Ovary (tissue), 9 donors: Measurements from ENCODE around the gene KCNN3. TPM values are rescaled to one million over a fixed set of nuclear protein-coding genes. Genes with fewer than 3 reads are reported as not detected.

ENCODE experiments used
- DNase-seq, 5 donors: peaks; one replicate each; pipeline ENCODE4 v3.0.0-alpha.2; 2019 to 2020
- H3K27ac ChIP-seq, 2 donors: fragments of 200-600 bp; one replicate each; pipeline versions ENCODE4 v1.5.1 to v1.8.0; 2019 to 2022
- H3K27me3 ChIP-seq: fragments of 200-600 bp; one replicate; pipeline ENCODE4 v1.8.0; 2022
- H3K36me3 ChIP-seq: fragments of 200-600 bp; sonication (generic); one replicate; pipeline ENCODE4 v1.5.1; 2019
- H3K4me1 ChIP-seq: one replicate; pipeline ENCODE4 v1.8.1; 2013; ENCODE audit warnings: mild to moderate bottlenecking, moderate library complexity; ENCODE audit not compliant: insufficient read depth
- H3K4me3 ChIP-seq: fragments of 200-600 bp; sonication (generic); one replicate; pipeline ENCODE4 v1.5.1; 2017
- H3K9me3 ChIP-seq, 2 donors: fragments of 200-600 bp in 1 of 2; sonication (generic) in 1 of 2; one replicate each; pipeline versions ENCODE4 v1.5.1 to v1.8.1; 2013 to 2019; ENCODE audit warnings: mild to moderate bottlenecking in 1 of 2, moderate library complexity in 1 of 2
- CTCF ChIP-seq, 3 donors: fragments of 450-650 bp in 2 of 3; fragments of 200-600 bp in 1 of 3; IDR thresholded peaks; one replicate each; pipeline versions ENCODE4 v1.5.1 to v1.8.0; 2016 to 2022; ENCODE audit warnings: antibody characterized with exemption in 3 of 3, mild to moderate bottlenecking in 1 of 3
- EP300 ChIP-seq: sonication (generic); formaldehyde crosslinking; IDR thresholded peaks from one replicate; pipeline ENCODE4 v1.6.1; 2017; ENCODE audit warnings: antibody characterized with exemption
- POLR2A ChIP-seq: fragments of 450-650 bp; IDR thresholded peaks from one replicate; pipeline ENCODE4 v1.6.1; 2017; ENCODE audit warnings: antibody characterized with exemption, mild to moderate bottlenecking, moderate library complexity
- WGBS, 3 donors: extraction: QIAGEN DNeasy Blood & Tissue Kit in 1 of 3; methylation state at CpG; one replicate each; pipeline versions ENCODE4 v1.1.5 to v1.1.7; 2013 to 2017; 5-methylcytosine and 5-hydroxymethylcytosine counted together
- intact Hi-C, 4 donors: fragments of 100-400 bp; cut with DNase I; formaldehyde crosslinking; loops; one replicate each; pipeline versions ENCODE4 v1.11.0 to v1.15.1; 2022 to 2023
- polyA plus RNA-seq, 2 donors: library from polyadenylated mRNA; stranded (reverse); fragments of 200-250 nt in 1 of 2; fragments of 350-450 nt in 1 of 2; fragmentation: Illumina TruSeq in 1 of 2; extraction: RNeasy Lipid Tissue Mini Kit (QIAGEN cat#74804) in 1 of 2; gene quantifications; one replicate each; pipeline ENCODE4 v1.2.3, GENCODE V29; 2013 to 2014
- total RNA-seq, 7 donors: library from RNA; depleted of rRNA in 2 of 7; stranded (reverse); fragments of >200 nt in 2 of 7; fragmentation: NEBNext Ultra II Directional in 3 of 7; extraction: Animal tissue kit (Norgen Biotek cat#: 25700) in 3 of 7; gene quantifications; one replicate each; pipeline versions ENCODE4 v1.1.0 to v1.2.4, GENCODE V29; 2016 to 2023
- donor health status: DM: no; HTN: no; CAD: no; lungs with moderate emphysema.
- donor health status: DM: no; HTN: no; CAD: no.
- donor health status: Bipolar disorder and iron deficiency.
- donor health status: DM: yes; HTN: yes; CAD: no.
- donor health status: DM: no; HTN: no; CAD: no.
- donor health status: DM: yes; HTN: yes; CAD: no.

Gene KCNN3
- total and polyA plus RNA-seq, 9 donors: 0.71 to 6.1 (median 1.7) TPM

- H3K9me3 ChIP-seq: no peaks in the 10 kb centered on the region
- 73 to 80% (median 73%) methylated on average over 6 of the region's 6 CpGs for WGBS, 3 donors
- no peaks in the 10 kb centered on the region for H3K36me3 ChIP-seq
- no peaks in the 10 kb centered on the region for H3K4me1 ChIP-seq
- intact Hi-C loops: no loop called here
- no peak overlapping the region for H3K4me3 ChIP-seq
- no peaks in the 10 kb centered on the region for H3K27me3 ChIP-seq
- DNase-seq: no peak
- TF ChIP-seq EP300 (no peak), POLR2A (no peak), CTCF (IDR thresholded peaks at IDR 0.05) (no peak)
- H3K27ac ChIP-seq: no peak overlapping the region
These were observed 53.7 kb downstream of the KCNN3 start for GRCh38 chr1:154816369-154816768.

- intact Hi-C loops: no loop called here
- no peaks in the 10 kb centered on the region for H3K9me3 ChIP-seq
- DNase-seq: no peak
- H3K27ac ChIP-seq: no peak overlapping the region
- no peaks in the 10 kb centered on the region for H3K4me1 ChIP-seq
- 44 to 62% (median 49%) methylated on average over 8 of the region's 8 CpGs for WGBS, 3 donors
- H3K36me3 ChIP-seq: no peaks in the 10 kb centered on the region
- H3K4me3 ChIP-seq: no peak overlapping the region
- TF ChIP-seq EP300 (no peak), POLR2A (no peak), CTCF (IDR thresholded peaks at IDR 0.05) (no peak)
- no peaks in the 10 kb centered on the region for H3K27me3 ChIP-seq
These were observed 56.1 kb downstream of the KCNN3 start for GRCh38 chr1:154813846-154814505.

- H3K27me3 ChIP-seq: no peaks in the 10 kb centered on the region
- peak; percentile 37 to 76 (median 59) for DNase-seq
- H3K4me3 ChIP-seq: no peak overlapping the region
- no peak overlapping the region for H3K27ac ChIP-seq
- no peaks in the 10 kb centered on the region for H3K36me3 ChIP-seq
- no peaks in the 10 kb centered on the region for H3K9me3 ChIP-seq
- no peaks in the 10 kb centered on the region for H3K4me1 ChIP-seq
- no peak for TF ChIP-seq POLR2A
- no peak for TF ChIP-seq EP300
- no peak for TF ChIP-seq CTCF (IDR thresholded peaks at IDR 0.05)
- intact Hi-C loops: no loop called here
- 3 to 16% (median 7%) methylated on average over 17 to 18 of the region's 18 CpGs for WGBS, 3 donors
These were observed 56.7 kb downstream of the KCNN3 start for GRCh38 chr1:154813300-154813816.

- DNase-seq: no peak
- H3K27me3 ChIP-seq: no peaks in the 10 kb centered on the region
- TF ChIP-seq POLR2A (no peak), EP300 (no peak), CTCF (IDR thresholded peaks at IDR 0.05) (no peak)
- H3K27ac ChIP-seq: no peak overlapping the region
- intact Hi-C loops: no loop called here
- H3K4me1 ChIP-seq: no peaks in the 10 kb centered on the region
- H3K36me3 ChIP-seq: no peaks in the 10 kb centered on the region
- no peak overlapping the region for H3K4me3 ChIP-seq
- H3K9me3 ChIP-seq: no peaks in the 10 kb centered on the region
- 66 to 70% (median 68%) methylated on average over 3 of the region's 3 CpGs for WGBS, 3 donors
These were observed 57.2 kb downstream of the KCNN3 start for GRCh38 chr1:154812877-154813276.
